HCT116 (cell line): Measurements from ENCODE around the gene TNFSF13. TPM values are rescaled to one million over a fixed set of nuclear protein-coding genes. Genes with fewer than 3 reads are reported as not detected.

Experiments
- ATAC-seq: fragments of 200-7000 bp; cut with Tn5 transposase; 2 replicates; pipeline ENCODE4 v1.9.1; 2020; ENCODE audit warnings: mild to moderate bottlenecking, moderate library complexity
- BruUV-seq: library from RNA; stranded (reverse); fragments of 400-500 nt; replicated peaks from 2 replicates; lab custom pipeline; 2021; lab: Mats Ljungman, UMichigan
- CTCF ChIA-PET: fragments of 300-600 bp; sonication (Branson Sonifier 250); formaldehyde crosslinking; loops from one replicate; lab custom pipeline; 2021; ENCODE audit warnings: antibody characterized with exemption; lab: Charles Lee
- POLR2A ChIA-PET: fragments of 300-600, 350-600 bp; sonication (Branson Sonifier 250); formaldehyde crosslinking; loops from one replicate; lab custom pipeline; 2021; ENCODE audit warnings: antibody characterized with exemption; lab: Charles Lee
- RAD21 ChIA-PET, 2 experiments: fragments of 300-600 bp; sonication (Branson Sonifier 250); formaldehyde crosslinking; loops; one replicate each; lab custom pipeline; 2023; ENCODE audit warnings: low total read pairs in 2 of 2; ENCODE audit not compliant: uncharacterized antibody in 2 of 2, unreplicated experiment in 2 of 2, low non-redundant PET in 1 of 2; lab: Charles Lee
- DNase-seq: peaks from one replicate; pipeline ENCODE4 v3.0.0-alpha.2; 2010; ENCODE audit warnings: low read depth, low spot score
- H2AFZ ChIP-seq: fragments of 200-600 bp; shearing (Covaris generic), sonication (generic); 2 replicates; pipeline ENCODE4 v1.6.1; 2017; ENCODE audit warnings: low read depth, mixed run types, mixed read lengths, antibody characterized with exemption, low read length; ENCODE audit not compliant: poor library complexity, severe bottlenecking
- H3K27ac ChIP-seq: 2 replicates; pipeline ENCODE4 v1.5.1; 2012; ENCODE audit warnings: low read depth, low read length
- H3K27me3 ChIP-seq: fragments of 200-600 bp; sonication (generic); 2 replicates; pipeline ENCODE4 v1.6.1; 2016; ENCODE audit warnings: mixed run types, low read length, mixed read lengths; ENCODE audit not compliant: insufficient read depth
- H3K36me3 ChIP-seq, 2 experiments: fragments of 200-500 bp in 1 of 2; fragments of 200-600 bp in 1 of 2; sonication (Bioruptor generic) in 1 of 2; sonication (generic) in 1 of 2; 2 replicates each; pipeline versions ENCODE4 v1.5.1 to v1.6.1; 2014 to 2016; ENCODE audit warnings: low read length in 2 of 2, inconsistent platforms in 1 of 2, mixed read lengths in 1 of 2, mixed run types in 1 of 2; ENCODE audit not compliant: insufficient read depth in 2 of 2, control insufficient read depth in 1 of 2
- H3K4me1 ChIP-seq, 2 experiments: fragments of 200-600 bp in 1 of 2; sonication (generic) in 1 of 2; 2 replicates each; pipeline versions ENCODE4 v1.5.1 to v1.6.1; 2012 to 2017; ENCODE audit warnings: low read length in 2 of 2, inconsistent platforms in 1 of 2, mild to moderate bottlenecking in 1 of 2, mixed read lengths in 1 of 2, mixed run types in 1 of 2, moderate library complexity in 1 of 2; ENCODE audit not compliant: insufficient read depth in 2 of 2, control insufficient read depth in 1 of 2
- H3K4me2 ChIP-seq: fragments of 200-600 bp; sonication (generic); 2 replicates; pipeline ENCODE4 v1.6.1; 2017; ENCODE audit warnings: mixed run types, low read length, mixed read lengths
- H3K4me3 ChIP-seq, 2 experiments: fragments of 200-600 bp in 1 of 2; sonication (generic) in 1 of 2; replicated peaks in 1 of 2; 2 replicates each; pipeline ENCODE4 v1.5.1; 2011 to 2016; ENCODE audit warnings: low read length in 2 of 2, control low read depth in 1 of 2, low read depth in 1 of 2, mild to moderate bottlenecking in 1 of 2, mixed read lengths in 1 of 2, mixed run types in 1 of 2
- H3K79me2 ChIP-seq: fragments of 200-600 bp; sonication (generic); 2 replicates; pipeline ENCODE4 v1.6.1; 2017; ENCODE audit warnings: mild to moderate bottlenecking, mixed run types, low read length, moderate library complexity, mixed read lengths; ENCODE audit not compliant: insufficient read depth
- H3K9ac ChIP-seq: fragments of 200-600 bp; sonication (generic); 2 replicates; pipeline ENCODE4 v1.6.1; 2016; ENCODE audit warnings: low read length, mixed read lengths
- H3K9me2 ChIP-seq: fragments of 200-600 bp; sonication (generic), shearing (Covaris generic); 2 replicates; pipeline ENCODE4 v1.6.1; 2017; ENCODE audit warnings: mixed run types, mild to moderate bottlenecking, moderate library complexity; ENCODE audit not compliant: insufficient read depth
- H3K9me3 ChIP-seq, 2 experiments: fragments of 200-500 bp in 1 of 2; fragments of 200-600 bp in 1 of 2; sonication (Bioruptor generic) in 1 of 2; sonication (generic) in 1 of 2; 2 replicates each; pipeline ENCODE4 v1.6.1; 2014 to 2017; ENCODE audit warnings: low read length in 2 of 2, mixed read lengths in 2 of 2, inconsistent platforms in 1 of 2, low read depth in 1 of 2, mild to moderate bottlenecking in 1 of 2, mixed run types in 1 of 2, moderate library complexity in 1 of 2; ENCODE audit not compliant: control insufficient read depth in 1 of 2, insufficient read depth in 1 of 2
- H4K20me1 ChIP-seq: fragments of 200-600 bp; sonication (generic), shearing (Covaris generic); 2 replicates; pipeline ENCODE4 v1.6.1; 2017; ENCODE audit warnings: mixed run types, mild to moderate bottlenecking, moderate library complexity; ENCODE audit not compliant: insufficient read depth
- SP1 ChIP-seq: IDR thresholded peaks from 2 replicates; pipeline ENCODE4 v1.6.1; 2012; ENCODE audit warnings: low read depth
- TCF7L2 ChIP-seq: IDR thresholded peaks from 2 replicates; pipeline ENCODE4 v1.7.0; 2011; ENCODE audit warnings: borderline replicate concordance, inconsistent platforms; ENCODE audit not compliant: insufficient read depth, insufficient read length; ENCODE audit errors: extremely low read depth
- ZFX ChIP-seq: fragments of 450-650 bp; IDR thresholded peaks from 2 replicates; pipeline ENCODE4 v1.6.1; 2017
- intact Hi-C: fragments of 100-400 bp; cut with micrococcal nuclease; formaldehyde crosslinking; loops from 2 replicates; pipeline ENCODE4 v1.10.0; 2022
- total RNA-seq: library from RNA; stranded (reverse); gene quantifications from one replicate; pipeline ENCODE4 v1.2.1, GENCODE V29; 2021; ENCODE audit not compliant: unreplicated experiment
- TF ChIP-seq, protein P1 (sequence below): IDR thresholded peaks from 2 replicates; pipeline ENCODE4 v1.6.1; 2011; ENCODE audit warnings: mild to moderate bottlenecking, low read length, moderate library complexity; ENCODE audit not compliant: insufficient replicate concordance; ENCODE audit errors: extremely low read depth
- TF ChIP-seq, protein P2 (sequence below), 3 experiments: fragments of 200-600 bp in 1 of 3; sonication (generic) in 1 of 3; IDR thresholded peaks in 2 of 3; conservative IDR thresholded peaks in 1 of 3; 2 replicates each; pipeline ENCODE4 v1.5.1; 2012 to 2017; ENCODE audit warnings: low read depth in 2 of 3, low read length in 2 of 3, antibody characterized with exemption in 1 of 3, borderline replicate concordance in 1 of 3, control low read depth in 1 of 3, mild to moderate bottlenecking in 1 of 3, mixed read lengths in 1 of 3, mixed run types in 1 of 3, moderate library complexity in 1 of 3; ENCODE audit not compliant: insufficient read depth in 1 of 3

TNFSF13 gene
- total RNA-seq, 1 experiment from 2014 or later: 0.71 TPM

DNA sequence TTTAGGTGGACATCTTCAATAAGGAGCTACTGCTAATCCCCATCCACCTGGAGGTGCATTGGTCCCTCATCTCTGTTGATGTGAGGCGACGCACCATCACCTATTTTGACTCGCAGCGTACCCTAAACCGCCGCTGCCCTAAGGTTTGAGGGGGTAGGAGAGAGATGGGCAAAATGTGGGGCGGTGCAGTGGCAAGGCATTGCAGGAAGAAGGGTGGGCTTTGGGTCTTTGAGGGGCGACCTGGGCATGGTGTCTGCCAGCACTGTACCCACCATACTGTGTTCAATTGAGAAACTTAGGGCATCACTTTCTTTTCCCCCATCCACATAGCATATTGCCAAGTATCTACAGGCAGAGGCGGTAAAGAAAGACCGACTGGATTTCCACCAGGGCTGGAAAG lies 11.8 kb downstream of the TNFSF13 start:
- Histone ChIP-seq H3K4me3 (no peak overlapping the region), H3K4me2 (0 out of 2 replicates have a peak overlapping the region, but pooled peaks have one; percentile 44), H4K20me1 (peaks cover 17% of the 10 kb centered on the region; the same call in 1 of the 2 replicates), H3K36me3 (peaks cover 31 to 66% of the 10 kb centered on the region in 2 experiments), H3K79me2 (peaks cover 67% of the 10 kb centered on the region), H3K9me2 (no peaks in the 10 kb centered on the region), H3K27ac (no peak overlapping the region; the same call in 1 of the 2 replicates), H3K4me1 (peaks cover 5 to 36% of the 10 kb centered on the region in 2 experiments; a peak in 3 of 4 replicates), H2AFZ (no peak overlapping the region), H3K9me3 (no peaks in the 10 kb centered on the region), H3K9ac (no peak overlapping the region), H3K27me3 (no peaks in the 10 kb centered on the region)
- TF ChIP-seq ZFX (no peak), TCF7L2 (no peak), SP1 (no peak)
- TF ChIP-seq, protein P1, sequence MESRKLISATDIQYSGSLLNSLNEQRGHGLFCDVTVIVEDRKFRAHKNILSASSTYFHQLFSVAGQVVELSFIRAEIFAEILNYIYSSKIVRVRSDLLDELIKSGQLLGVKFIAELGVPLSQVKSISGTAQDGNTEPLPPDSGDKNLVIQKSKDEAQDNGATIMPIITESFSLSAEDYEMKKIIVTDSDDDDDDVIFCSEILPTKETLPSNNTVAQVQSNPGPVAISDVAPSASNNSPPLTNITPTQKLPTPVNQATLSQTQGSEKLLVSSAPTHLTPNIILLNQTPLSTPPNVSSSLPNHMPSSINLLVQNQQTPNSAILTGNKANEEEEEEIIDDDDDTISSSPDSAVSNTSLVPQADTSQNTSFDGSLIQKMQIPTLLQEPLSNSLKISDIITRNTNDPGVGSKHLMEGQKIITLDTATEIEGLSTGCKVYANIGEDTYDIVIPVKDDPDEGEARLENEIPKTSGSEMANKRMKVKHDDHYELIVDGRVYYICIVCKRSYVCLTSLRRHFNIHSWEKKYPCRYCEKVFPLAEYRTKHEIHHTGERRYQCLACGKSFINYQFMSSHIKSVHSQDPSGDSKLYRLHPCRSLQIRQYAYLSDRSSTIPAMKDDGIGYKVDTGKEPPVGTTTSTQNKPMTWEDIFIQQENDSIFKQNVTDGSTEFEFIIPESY: no peak
- TF ChIP-seq, protein P2, sequence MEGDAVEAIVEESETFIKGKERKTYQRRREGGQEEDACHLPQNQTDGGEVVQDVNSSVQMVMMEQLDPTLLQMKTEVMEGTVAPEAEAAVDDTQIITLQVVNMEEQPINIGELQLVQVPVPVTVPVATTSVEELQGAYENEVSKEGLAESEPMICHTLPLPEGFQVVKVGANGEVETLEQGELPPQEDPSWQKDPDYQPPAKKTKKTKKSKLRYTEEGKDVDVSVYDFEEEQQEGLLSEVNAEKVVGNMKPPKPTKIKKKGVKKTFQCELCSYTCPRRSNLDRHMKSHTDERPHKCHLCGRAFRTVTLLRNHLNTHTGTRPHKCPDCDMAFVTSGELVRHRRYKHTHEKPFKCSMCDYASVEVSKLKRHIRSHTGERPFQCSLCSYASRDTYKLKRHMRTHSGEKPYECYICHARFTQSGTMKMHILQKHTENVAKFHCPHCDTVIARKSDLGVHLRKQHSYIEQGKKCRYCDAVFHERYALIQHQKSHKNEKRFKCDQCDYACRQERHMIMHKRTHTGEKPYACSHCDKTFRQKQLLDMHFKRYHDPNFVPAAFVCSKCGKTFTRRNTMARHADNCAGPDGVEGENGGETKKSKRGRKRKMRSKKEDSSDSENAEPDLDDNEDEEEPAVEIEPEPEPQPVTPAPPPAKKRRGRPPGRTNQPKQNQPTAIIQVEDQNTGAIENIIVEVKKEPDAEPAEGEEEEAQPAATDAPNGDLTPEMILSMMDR (IDR thresholded peaks at IDR 0.05 in 2 of 3, conservative IDR thresholded peaks at IDR 0.05 in 1 of 3; ENCODE audit: borderline replicate concordance in 1 of 3, insufficient read depth in 1 of 3, low read depth in 2 of 3, low read length in 2 of 3): no peak
- ChIA-PET CTCF (no interaction called here), POLR2A (interaction anchor here (0.6 to 1.2 kb wide), 2 partner anchors 147 to 176 kb away, joined by 3 read pairs; partner anchors contain the start of genes DNAH2 and PLSCR3), RAD21 (no interaction called here)
- no TSS peak for BruUV-seq
- ATAC-seq: no peak
- no peak for DNase-seq
- intact Hi-C loops: no loop called here
